HG03469 (cell line): ENCODE measurements around the gene FCSK.
A peak's percentile ranks its signal among the peaks of the same experiment; 100 is the strongest.
"Not testable (repeated sequence)": the region's sequence is repeated elsewhere in the genome, so short reads cannot be mapped to it uniquely, and the experiment has no call there.

Experiments used
- ATAC-seq: cut with Tn5 transposase; IDR thresholded peaks from one replicate; pipeline ENCODE4 v1.9.1; 2021; ENCODE audit warnings: mild to moderate bottlenecking, moderate library complexity, moderate number of reproducible peaks; ENCODE audit not compliant: unreplicated experiment

Gene FCSK

GRCh38 chr16:70430667-70431536 lies 23.5 kb upstream of the FCSK start:
- ATAC-seq, result peak; percentile 38

GRCh38 chr16:70432356-70432722 lies 22.1 kb upstream of the FCSK start:
- ATAC-seq, result no peak

DNA sequence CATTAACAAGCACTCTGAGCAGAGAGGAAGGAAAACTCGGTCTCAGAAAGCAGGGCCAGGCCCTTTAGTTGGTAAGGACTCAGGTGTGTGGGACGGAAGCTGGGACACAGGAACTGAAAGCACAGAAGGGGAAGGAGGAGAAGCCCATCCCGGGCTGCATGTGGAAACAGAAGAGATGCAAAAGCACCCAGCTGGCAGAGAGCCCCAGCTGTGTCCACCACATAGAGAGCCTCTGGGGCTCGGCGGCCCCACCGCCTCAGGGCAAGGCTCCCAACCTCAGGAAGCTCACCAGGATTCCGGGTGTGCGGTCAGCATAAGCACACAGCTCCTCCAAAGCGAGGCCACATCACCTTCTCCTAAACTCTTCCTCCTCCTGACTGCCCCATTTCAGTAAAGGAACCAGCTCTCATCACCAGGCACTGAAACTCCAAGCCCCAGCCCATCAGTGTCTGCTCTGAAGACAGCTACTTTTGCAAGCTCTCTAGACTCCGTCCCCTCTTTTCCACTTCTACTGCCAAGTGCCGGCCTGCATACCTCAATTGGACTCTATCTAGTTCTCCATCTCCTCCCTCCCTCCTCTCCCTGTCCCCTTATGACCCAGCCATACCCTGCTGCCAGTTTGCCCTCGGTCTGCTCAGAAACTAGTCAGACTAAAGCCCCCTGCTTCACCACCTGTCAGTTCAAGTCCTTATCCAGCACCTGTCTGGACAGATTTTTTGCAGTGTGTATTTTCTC lies 21.5 kb upstream of the FCSK start:
- ATAC-seq, result no peak

GRCh38 chr16:70433458-70434103 lies 20.8 kb upstream of the FCSK start:
- no peak for ATAC-seq

DNA sequence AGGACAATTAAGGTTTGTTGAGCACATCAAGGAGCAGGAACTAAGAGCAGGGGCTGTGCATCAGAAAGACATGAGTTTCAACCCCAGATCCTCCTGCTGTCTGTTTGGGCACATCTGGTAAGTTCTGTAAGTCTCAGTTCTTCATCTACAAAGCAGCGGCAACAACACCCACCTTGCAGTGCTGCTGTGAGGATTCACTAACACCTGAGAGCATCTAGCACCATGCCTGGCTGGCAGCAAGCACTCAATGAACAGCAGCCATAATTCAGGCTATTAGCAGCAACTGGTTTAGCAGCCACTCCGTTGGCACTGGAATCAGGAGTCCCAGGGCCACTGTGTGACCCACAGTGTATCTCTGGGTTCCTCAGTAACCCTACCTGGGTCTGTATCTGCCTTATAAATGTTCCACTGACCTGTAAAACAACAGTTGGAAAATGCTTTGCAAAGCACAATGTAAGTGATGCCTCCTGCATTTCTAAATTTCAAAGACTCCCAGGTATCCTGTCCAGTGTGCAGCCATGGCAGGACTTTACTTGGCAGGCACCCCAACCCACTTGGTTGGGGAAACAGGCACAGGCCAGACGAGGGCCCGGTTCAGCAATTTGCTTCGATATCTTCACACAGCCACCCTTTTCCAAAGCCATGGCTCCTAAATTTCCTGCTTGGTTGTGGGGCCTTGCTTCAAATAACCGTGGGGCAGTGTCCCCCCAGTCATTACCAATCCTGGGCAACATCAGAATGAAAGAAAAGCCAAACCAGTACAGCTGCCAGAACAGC lies 19.7 kb upstream of the FCSK start:
- no peak for ATAC-seq

- ATAC-seq, result no peak
Measured at GRCh38 chr16:70437017-70437581, 17.3 kb upstream of the FCSK start.

GRCh38 chr16:70437582-70438557 lies 16.5 kb upstream of the FCSK start:
- ATAC-seq, result no peak

DNA sequence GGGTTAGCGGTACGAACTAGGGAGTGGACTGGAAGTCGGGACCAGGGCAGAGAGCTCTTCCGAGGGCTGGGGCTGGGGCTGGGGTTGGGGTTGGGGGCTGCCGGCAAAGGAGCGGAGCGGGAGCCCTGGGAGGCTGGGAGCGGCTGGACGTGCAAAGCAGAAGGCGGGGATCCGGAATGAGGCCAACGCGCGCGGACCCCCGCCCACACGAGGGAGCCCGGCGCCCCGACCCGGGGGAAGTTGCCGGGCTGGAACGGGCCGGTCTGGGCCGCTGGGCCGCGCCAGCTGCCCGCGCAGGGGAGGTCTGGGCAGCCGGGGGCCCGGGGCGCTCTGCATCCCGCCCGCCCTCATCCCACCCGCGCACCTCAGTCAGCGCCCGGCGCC lies 15.8 kb upstream of the FCSK start:
- ATAC-seq, result peak; percentile 14

GRCh38 chr16:70438969-70439862 lies 15.2 kb upstream of the FCSK start, which contains the start of gene ST3GAL2:
ST3GAL2 (minus strand) TSS chr16:70439100; CDS start chr16:70398530, 40,570 bp downstream.
- peak; percentile 68 for ATAC-seq

DNA sequence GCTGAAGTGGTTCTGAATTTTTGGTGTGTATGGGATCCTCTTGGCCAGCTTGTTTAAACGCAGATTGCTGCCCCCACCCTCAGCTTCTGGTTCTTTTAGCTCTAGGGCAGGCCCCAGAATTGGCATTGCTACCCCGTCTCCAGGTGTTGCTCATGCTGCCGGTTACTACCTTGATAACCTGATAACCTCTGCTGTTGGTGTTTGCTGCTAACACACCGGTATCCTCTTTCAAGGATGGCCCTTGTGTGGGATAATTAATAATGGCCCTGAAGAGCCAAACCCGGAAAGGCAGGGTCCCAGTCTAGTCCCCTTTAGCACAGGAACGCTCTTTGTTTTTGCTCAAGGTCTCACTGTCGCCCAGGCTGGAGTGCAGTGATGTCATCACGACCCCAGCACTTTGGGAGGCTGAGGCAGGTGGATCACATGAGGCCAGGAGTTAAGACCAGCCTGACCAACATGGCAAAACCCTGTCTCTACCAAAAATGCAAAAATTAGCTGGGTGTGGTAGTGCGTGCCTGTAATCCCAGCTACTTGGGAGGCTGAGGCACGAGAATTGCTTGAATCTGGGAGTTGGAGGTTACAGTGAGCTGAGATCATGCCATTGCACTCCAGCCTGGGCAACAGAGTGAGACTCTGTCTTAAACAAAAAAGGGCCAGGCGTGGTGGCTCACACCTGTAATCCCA lies 14.2 kb upstream of the FCSK start:
- ATAC-seq, result no peak

- ATAC-seq, result no peak
Measured at GRCh38 chr16:70441406-70441990, 12.9 kb upstream of the FCSK start.

DNA sequence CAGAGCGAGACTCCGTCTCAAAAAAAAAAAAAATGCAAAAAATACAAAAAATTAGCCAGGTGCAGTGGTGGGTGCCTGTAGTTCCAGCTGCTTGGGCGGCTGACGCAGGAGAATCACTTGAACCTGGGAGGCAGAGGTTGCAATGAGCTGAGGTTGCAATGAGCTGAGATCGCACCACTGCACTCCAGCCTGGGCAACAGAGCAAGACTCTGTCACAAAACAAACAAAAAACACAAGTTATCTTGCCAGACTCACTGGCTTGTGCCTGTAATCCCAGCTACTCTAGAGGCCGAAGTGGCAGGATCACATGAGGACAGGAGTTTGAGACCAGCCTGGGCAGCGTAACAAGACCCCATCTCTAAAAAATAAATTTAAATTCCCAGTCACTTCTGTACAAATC lies 12.1 kb upstream of the FCSK start:
- ATAC-seq, result no peak

- ATAC-seq, result no peak
Measured at GRCh38 chr16:70444249-70445063, 9.9 kb upstream of the FCSK start.

DNA sequence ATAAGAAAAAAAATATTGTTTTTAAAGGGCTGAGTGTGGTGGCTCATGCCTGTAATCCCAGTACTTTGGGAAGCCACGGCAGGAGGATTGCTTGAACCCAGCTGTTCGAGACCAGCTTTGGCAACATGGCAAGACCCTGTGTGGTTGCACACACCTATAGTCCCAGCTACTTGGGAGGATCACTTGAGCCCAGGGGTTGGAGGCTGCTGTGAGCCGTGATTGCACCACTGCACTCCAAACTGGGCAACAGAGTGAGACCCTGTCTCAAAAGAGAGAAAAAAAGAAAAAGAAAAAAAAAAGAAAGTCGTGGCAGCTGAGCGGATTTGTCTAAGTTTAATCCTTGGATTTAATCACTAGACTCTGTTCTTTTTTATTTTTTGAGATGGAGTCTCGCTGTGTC lies 6.3 kb upstream of the FCSK start:
- no peak for ATAC-seq

DNA sequence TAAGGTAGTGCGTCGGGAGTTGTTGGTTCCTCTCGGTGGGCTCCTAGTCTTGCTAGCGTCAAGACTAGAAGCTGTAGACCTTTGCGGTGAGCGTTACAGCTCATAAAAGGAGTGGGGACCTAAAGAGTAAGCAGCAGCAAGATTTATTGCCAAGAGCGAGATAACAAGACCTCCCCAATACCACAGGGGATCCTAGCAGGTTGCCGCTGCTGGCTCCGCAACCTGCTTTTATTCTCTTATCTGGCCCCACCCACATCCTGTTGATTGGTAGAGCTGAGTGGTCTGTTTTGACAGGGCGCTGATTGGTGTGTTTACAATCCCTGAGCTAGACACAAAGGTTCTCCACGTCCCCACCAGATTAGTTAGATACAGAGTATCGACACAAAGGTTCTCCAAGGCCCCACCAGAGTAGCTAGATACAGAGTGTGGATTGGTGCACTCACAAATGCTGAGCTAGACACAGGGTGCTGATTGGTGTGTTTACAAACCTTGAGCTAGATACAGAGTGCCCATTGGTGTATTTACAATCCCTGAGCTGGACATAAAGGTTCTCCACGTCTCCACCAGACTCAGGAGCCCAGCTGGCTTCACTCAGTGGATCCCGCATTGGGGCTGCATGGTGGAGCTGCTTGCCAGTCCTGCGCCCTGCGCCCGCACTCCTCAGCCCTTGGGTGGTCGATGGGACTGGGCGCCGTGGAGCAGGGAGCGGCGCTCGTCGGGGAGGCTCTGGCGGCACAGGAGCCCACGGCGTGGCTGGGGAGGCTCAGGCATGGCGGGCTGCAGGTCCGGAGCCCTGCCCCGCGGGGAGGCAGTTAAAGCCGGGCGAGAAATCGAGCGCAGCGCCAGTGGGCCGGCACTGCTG lies 4.0 kb upstream of the FCSK start:
- ATAC-seq, result not testable (repeated sequence)

DNA sequence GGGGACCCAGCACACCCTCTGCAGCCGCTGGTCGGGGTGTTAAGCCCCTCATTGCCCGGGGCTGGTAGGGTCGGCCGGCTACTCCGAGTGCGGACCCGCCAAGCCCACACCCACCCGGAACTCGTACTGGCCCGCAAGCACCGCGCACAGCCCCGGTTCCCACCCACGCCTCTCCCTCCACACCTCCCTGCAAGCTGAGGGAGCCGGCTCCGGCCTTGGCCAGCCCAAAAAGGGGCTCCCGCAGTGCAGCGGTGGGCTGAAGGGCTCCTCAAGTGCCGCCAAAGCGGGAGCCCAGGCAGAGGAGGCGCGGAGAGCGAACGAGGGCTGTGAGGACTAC lies 3.4 kb upstream of the FCSK start:
- not testable (repeated sequence) for ATAC-seq
